GM21723 (cell line): ENCODE data around the gene QPCT.

Experiments
- ATAC-seq: cut with Tn5 transposase; IDR thresholded peaks from one replicate; pipeline ENCODE4 v1.9.1; 2021; ENCODE audit warnings: mild to moderate bottlenecking, moderate library complexity; ENCODE audit not compliant: unreplicated experiment

QPCT gene

DNA sequence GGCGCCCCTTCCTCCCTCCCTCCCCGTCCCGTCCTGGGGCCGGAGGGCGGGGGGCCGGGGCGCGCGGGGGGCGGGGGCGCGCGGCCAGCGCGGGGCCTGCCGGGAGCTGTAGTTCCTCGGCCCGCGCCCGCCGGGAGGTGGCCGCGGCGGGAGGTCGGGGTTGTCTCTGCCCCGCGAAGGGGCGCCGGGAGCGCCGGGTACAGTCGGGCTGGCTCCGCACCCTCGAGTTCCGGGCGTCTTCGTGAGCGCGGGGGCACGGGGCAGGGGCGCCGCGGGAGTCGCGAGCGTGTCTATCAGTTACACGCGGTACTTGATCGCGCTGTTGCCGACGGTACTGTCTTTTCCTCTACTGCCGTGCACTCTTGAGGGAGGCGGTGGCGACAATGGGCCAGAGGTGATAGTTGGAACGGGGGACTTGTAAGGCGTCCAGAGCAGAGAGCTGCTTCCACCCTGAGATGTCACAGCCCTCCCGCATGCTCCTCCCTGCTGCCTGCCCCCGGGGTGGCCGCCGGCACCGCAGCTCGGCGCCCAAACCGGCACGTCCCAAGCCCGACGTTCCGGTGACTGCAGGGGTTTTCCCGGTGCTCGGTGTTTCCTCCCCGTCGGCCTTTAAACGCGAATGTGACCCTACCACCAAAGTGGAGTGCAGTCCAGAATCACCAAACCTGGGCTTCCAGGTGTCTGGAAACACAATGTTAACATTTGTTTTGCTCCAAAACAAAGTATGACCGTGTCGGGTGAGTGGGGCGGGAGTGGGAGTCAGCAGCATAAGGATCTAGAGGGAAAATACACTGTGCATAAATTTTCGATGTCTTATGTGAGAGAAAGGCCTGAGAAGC lies 19.4 kb upstream of the QPCT start, which contains the start of gene PRKD3:
TSS of gene PRKD3 (minus strand) at position 48 of the 839 bp plus-strand sequence. CDS start 8,309 bp downstream, outside the sequence.
- peak; percentile 72 for ATAC-seq

DNA sequence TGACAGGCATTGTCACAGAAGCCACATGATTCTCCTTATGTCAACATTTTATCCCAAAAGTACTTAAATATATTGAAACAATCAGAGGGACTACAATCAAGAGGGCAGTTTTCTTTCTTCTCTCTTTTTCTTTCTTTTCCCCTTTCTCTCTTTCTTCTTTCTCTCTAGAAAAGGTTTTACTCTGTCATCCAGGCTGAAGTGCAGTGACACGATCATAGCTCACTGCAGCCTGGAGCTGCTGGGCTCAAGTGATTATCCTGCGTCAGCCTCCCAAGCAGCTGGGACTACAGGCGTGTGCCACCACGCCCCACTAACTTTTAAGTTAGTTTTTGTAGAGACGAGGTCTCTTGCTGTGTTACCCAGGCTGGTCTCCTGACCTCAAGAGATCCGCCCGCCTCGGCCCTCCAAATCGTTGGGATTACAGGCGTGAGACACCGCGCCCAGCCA lies 18.8 kb upstream of the QPCT start:
- ATAC-seq: no peak

DNA sequence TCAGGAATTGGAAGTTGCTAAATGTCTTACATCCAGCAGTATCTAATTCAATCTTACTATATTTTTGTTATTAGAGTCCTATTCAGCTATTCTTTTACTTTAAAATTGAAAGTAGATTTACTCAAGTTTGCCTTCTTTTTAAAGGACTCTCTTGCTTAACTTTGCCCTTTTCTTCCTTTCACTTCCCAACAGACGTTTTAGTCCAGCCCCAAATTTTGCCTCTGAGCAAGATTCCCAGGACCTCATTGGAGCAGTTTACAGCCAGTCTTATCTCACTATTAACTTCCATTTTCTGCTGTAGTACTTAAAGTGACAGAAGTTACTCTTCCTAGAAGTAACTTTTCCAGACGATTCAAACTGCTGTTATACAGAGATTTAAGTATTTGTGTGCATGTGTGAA lies 18.1 kb upstream of the QPCT start:
- no peak for ATAC-seq

DNA sequence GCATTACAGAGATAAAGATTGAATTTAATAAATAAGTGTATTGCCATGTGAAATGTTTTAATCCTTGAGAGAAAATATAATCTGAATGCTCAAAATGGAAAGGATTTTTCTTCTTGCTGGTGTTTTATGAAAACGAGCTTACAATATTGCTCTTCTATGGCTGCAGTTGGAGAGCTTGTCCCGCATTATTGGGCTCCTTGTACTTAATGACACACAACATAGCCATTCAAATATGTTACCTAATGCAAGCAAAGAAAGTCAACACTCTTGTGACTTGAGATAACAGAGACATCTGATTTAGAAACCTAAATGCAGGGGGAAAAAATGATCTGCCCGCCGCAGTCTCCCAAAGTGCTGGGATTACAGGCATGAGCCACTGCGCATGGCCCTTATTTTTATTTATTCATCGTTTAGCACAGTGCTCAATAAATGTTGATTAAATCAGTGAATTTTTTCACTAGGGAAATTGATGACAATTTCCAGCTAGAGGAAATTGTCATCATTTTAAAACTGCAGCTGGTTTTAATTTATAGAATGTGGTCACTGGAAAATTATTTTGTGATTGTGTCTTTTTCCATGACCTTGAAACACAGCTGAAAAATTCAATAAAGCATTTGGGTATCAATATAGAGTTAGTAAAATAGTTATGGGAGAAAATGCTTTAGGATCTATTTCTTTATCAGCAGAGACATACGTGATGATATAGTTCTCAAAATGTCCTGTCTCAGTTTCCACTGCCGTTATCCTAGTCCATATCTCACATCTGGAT lies 17.4 kb upstream of the QPCT start:
- no peak for ATAC-seq

DNA sequence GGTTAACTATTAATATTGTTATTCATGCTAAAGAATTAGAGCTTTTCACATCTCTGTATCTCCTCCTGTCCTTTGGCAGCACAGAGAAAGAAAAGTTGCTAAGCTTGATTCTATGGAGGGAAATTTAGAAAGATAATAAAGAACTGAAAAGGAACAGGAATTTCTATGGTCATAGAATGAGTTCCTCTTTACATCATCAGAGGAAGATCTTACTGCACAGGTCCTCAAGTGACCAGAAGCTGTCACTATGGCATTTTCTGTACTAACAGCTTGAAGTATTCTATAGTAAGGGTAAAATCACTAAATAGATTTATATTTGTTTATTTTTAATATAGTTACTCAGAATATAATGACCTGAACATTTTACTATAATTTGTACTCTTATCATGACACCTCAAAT lies 13.7 kb upstream of the QPCT start:
- ATAC-seq: no peak

DNA sequence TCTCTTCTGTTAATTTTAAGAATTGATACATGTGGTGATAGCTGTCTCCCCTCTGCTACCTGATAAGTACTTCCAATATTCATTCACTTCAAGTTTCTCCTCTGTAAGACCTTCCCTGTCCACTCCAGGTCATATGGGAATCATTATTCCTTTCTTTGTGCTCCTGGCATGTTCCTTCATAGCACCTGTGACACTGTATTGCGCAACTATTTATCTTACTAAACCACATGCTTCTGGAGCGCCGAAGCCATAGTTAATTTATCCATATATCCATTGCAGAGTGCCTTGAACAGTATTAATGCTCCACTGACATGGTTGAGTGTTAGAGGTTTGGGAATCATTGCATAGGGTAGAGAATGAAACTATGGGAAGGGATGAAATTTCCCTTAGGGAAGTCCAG lies 11.9 kb upstream of the QPCT start:
- ATAC-seq: no peak

DNA sequence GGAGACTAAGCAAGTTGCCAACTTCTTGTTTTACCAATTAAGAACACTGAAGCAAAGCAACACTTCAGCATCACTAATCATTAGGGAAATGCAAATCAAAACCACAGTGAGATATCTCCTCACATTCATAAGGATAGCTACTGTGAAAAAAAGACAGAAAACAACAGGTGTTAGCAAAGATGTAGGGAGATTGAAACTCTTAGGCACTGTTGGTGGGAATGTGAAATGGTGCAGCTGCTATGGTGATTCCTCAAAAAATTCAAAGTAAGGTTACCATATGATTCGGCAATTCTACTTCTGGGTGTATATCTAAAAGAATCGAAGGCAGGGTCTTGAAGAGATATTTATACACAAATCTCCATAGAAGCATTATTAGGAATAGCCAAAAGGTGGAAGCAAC lies 11.2 kb upstream of the QPCT start:
- ATAC-seq: no peak

DNA sequence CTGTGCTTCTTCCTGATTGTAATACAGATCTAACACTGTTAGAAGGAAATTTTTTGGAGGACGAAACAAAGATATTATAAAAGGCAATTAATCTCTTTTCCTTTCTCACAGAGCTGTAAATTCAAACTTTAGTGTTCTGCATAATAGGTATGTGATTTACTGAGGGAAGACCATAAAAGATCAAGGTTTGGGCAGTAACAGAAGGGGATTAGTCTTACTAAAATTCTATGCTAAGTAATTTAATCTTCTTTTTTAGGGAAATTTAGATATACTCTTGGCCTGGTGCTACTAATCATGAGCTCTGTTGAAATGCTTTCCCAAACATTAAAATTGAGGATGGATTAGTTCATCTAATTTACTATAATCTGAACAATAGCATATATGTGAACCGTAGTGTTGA lies 8.8 kb upstream of the QPCT start:
- ATAC-seq: no peak

DNA sequence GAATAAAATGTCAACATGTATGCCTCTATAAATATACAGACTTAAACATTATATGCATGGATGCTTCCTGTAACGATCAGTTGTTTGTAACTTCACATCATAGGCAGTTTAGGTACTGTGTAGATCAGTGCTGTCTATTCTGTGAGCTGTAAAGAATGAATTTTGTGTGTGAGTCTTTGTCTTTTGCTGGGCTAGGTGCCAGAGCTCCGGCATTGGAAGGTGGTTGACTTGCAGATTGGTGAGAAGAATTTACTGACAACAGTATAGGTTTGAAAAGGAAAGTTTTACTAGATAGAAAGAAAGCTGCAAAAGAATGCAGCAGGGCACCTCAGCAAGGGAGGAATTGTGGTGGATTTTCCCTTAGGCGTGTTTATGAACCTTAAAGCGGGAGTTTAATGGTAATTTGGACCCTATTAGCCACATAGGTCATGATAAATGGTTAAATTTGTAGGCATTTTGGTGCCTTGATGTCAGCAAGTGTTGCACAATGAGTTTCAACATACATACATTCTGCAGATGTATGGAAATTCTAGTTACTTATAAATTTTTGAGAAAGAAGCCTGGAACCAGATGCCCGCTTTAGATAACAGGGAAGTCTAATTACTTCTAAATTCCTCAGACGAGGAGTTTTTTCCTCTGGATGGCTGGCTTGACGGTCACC lies 6.7 kb upstream of the QPCT start:
- no peak for ATAC-seq

DNA sequence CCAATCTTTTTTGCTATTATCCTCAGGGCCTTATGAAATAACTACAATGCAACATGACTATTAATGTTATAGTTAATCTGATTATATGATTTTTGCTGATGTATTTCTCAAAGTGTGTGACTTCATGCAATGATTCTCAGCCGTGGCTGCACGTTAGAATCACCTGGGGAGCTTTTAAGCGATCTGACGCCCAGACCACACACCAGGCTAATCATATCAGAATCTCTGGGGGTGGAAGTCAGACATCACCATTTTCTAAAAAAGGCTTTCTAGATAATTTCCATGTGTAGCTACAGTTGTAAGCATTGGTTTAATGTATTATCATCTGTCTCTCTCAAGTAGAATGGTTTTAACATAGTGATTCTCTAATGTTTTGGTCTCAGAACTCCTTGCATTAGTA lies 5.5 kb upstream of the QPCT start:
- no peak for ATAC-seq

DNA sequence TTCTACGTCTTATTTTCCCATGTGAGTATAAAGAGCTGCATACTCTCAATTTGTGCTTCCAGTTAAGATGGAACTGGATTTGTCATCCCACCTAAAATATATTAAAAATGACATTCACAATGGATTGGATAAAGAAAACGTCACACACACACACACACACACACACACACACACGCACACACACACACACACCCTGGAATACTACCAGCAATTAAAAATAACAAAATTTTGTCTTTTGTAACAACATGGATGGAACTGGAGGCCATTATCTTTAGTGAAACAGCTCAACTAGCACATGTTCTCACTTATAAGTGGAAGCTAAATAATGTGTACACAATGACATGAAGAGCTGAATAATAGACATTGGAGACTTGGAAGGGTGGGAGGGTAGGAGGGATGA lies 3.8 kb upstream of the QPCT start:
- ATAC-seq: no peak

DNA sequence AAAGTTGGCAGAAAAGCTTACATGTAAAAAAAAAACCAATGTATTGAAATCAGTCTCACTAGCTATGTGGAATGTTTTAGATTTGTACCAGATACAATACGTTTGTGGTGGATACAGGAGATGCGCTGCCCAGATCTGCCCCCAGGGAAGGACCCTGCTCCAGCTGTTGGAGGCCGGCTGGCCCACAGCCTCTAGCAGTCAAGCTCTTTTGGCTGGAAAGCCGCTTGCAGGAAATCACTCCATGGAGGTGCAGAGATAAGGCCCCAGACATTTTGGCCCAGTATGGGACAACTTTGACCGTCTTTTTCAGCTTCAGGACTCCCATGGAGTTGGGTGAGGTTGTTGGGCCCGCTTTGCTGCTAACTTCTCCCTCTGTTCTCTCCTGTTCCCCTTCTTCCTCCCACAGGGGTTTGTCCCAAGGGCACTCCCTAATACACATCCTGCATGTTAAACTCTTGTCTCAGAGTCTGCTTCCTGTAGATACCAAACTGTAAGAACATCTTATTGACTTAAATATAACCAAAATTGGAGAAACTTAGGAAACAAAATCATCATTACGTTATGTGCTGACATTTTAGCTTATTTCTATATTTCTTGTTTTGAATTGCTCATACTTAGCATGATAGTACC lies 1.7 kb upstream of the QPCT start:
- no peak for ATAC-seq

DNA sequence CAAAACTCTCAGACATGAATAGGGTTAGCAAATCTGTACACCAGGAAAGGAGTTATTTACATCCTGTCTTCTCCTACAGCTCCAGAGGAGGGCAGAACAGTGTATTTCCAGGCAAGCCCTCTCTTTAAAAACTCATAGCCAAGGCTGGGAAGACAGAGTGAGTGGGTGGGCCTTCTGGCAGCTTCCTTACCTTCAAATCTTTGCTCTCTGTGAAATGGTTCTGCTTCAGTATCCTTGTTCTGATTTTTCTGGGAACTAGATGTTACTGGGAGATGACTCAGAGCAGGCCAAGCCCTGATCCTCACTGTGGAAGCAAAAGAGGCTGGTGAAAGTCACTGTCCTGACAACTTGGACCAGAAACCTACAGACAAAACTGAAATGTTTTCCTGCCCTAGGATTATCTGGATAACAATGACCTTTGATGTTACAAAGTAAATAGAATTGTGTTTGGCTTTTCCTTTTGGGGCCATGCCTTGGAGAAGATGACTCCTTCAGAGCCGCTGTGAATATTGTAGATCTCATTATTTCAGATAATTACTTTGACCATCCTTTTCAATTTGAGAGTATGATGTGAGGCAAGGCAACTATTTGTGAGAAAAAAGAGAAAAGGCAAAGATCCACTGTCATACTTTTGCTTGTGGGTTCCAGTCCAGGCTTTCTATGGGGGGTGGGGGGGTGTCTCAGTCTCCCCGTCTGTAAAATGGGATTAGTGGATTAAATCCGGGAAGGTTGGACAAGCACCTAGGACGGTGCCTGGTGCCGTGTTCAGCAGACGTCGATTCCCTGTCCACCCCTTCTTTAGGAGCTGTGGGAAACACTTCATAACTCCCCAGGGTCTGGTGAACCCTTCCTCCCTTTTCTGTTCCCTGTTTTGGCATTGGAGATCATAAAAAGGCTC lies 644 bp upstream of the QPCT start:
- no peak for ATAC-seq

DNA sequence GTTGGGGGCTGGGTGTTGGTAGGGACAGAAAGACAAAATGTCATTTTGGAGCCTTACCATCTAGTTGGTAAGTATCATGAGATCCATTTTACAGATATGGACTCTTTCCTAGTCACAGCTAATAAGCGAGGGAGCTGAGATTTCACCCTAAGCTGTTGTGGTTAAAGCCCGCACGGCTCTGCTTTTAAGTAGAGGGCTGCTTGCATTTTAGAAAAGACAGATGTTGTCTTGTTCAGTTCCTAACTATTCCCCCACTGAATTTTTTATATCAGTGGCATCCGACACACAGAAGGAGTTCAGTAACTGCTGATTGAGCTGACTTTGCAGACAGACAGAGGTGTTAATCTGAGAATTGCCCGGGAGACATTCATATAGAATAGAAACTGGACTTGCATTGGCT lies 3.7 kb downstream of the QPCT start:
- no peak for ATAC-seq

DNA sequence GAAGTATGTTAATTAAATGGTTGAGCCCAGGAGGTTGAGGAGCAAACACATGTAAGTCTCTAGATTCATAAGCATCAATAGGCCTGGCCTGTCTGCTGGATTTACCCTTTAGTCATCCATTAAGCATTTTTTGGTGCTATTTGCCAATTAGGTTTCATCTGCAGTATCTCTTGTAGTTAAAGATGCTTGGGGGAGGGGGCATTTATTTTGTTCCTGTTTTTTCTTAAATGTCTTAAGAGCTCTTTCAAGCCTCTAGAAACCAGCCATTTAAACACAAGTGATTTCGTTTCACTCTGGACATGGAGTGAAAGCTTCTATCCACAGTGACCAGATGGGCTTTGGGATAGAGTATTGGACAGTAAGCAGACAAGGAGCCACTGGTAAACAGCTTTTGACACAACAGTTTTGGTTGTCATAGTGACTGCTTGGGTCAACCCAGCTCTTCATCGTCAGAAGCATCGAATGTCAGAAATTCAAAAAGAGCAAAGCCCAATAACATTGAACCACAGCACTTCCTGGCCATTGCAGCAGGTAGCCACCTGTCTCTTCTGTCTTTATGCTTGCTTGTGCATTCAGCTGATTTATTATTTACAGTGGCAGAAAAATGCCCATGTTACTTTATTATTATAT lies 4.9 kb downstream of the QPCT start:
- no peak for ATAC-seq

DNA sequence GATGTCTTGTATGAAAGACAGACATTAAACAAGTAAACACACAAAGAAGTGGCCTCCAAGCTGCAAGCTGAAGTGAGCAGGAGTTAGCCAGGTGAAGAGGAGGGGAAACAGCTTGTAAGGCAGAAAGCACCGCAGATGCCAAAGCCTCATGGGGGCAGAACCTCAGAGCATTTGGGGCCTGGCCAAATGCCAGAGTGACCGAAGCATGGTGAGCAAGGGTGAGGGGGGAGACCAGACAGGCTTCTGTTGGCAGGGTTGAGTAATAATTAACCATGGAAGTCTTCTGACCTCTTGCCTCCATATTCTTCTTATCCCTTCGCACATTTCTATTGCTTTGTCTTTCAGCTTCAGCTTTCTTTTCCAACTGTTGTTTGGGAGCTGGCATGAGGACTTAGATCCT lies 5.6 kb downstream of the QPCT start:
- ATAC-seq: no peak

DNA sequence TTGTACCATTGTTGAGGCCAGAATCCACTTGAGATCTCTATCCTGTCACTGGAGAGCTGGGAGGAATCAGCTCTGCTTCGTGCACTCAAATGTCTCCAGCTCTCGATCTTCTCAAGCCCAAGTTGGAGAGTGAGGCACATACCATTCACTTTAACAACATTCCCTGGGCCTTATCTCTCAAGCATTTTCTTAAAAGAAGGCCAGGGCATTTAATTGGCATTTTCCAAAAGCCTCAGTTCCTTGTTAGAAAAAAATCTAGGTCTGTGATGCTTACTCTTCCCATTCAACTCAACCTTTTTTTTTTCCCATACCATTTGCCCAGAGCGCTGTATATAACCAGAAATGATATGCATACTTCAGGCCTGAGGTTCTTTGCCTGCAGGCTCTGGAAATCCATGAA lies 10.1 kb downstream of the QPCT start:
- no peak for ATAC-seq

DNA sequence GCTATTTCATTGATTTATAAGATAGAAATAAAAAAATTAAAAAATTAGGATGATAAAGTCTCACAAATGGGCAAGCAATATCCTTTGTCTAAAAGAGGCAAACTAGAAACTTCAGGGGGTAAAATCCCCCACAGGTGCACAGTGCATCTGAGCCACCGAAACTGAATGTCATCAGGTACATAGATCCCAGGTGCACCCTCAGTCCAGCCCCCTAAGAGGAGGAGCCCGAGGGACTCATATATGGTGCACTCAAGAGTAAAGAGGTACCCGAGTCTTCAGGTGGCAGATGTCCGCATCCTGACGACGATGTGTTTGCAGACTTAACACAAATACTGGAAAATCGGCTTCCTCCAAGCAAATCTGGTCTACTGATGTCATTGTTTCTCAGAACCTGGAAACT lies 11.3 kb downstream of the QPCT start:
- ATAC-seq: no peak

DNA sequence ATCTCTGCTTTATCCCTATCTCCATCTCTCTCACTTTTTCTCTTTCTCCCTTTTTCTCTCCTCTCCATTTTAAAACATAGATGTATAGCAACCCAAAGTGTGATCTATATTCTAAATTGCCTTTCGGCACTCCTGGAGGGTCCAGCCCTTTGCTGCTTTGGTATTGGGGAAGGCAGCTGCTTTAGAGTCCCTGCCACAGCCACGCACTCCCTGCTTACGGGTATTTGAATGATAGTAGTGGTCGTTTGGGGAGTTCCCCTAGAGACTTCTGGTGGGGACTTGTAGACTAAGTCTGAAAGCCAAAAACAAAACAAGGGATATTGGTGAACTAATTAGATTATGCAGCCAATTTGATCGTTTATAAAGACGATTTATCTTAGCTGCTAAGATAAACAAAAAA lies 11.9 kb downstream of the QPCT start:
- ATAC-seq: no peak

DNA sequence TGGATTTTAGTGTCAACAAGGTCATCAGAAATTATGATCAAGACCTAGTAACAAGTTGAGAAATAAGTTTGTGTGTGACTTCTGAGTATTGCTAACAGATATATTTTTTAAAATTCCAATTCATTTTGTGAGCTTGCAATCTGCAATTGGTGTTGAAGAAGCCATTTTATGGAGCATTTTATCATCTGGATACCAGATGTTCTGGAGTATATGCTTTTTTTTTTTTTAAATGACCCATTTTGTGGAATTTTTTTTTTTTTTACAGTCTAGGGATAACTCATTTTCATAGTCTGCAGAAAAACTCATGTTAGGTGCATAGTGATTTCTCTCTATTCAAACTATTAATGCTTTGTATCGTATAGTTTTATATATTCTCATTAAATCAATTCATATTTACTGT lies 12.6 kb downstream of the QPCT start:
- ATAC-seq: no peak
